ENCODE results near the gene RHOT1. TPM values are rescaled to one million over a fixed set of nuclear protein-coding genes. Genes with fewer than 3 reads are reported as not detected.

The RHOT1 gene
- total RNA-seq, 1 donor from 2014 or later, result 56.9 TPM

GRCh38 chr17:32211671-32212070, 69.4 kb downstream of the RHOT1 start:
- Histone ChIP-seq H3K27me3 (ENCODE audit: low read depth) (no peaks in the 10 kb centered on the region), H3K4me1 (peaks cover 11% of the 10 kb centered on the region), H3K27ac (replicated peaks) (no peak overlapping the region), H3K9me3 (replicated peaks) (no peaks in the 10 kb centered on the region), H3K4me3 (no peak overlapping the region), H3K36me3 (peaks cover 69% of the 10 kb centered on the region)
- TF ChIP-seq CTCF (IDR thresholded peaks at IDR 0.05; ENCODE audit: borderline replicate concordance), result no peak
- intact Hi-C loops (cut with micrococcal nuclease), result no loop called here
- no peak for DNase-seq

GRCh38 chr17:32215696-32216095, 73.4 kb downstream of the RHOT1 start:
- H3K4me1 ChIP-seq, result peaks cover 11% of the 10 kb centered on the region
- no peak overlapping the region for H3K4me3 ChIP-seq
- H3K27me3 ChIP-seq (ENCODE audit: low read depth), result no peaks in the 10 kb centered on the region
- no peak overlapping the region for H3K27ac ChIP-seq (replicated peaks)
- intact Hi-C loops (cut with micrococcal nuclease), result no loop called here
- peaks cover 52% of the 10 kb centered on the region for H3K36me3 ChIP-seq
- no peaks in the 10 kb centered on the region for H3K9me3 ChIP-seq (replicated peaks)
- DNase-seq, result no peak
- no peak for TF ChIP-seq CTCF (IDR thresholded peaks at IDR 0.05; ENCODE audit: borderline replicate concordance)

- H3K27me3 ChIP-seq (ENCODE audit: low read depth), result no peaks in the 10 kb centered on the region
- DNase-seq, result no peak
- no peak for TF ChIP-seq CTCF (IDR thresholded peaks at IDR 0.05; ENCODE audit: borderline replicate concordance)
- no peak overlapping the region for H3K4me3 ChIP-seq
- no peaks in the 10 kb centered on the region for H3K4me1 ChIP-seq
- intact Hi-C loops (cut with micrococcal nuclease), result no loop called here
- H3K36me3 ChIP-seq, result peaks cover 41% of the 10 kb centered on the region
- no peak overlapping the region for H3K27ac ChIP-seq (replicated peaks)
- H3K9me3 ChIP-seq (replicated peaks), result no peaks in the 10 kb centered on the region
These were observed 80.3 kb downstream of the RHOT1 start for GRCh38 chr17:32222621-32223020.

- no peak for TF ChIP-seq CTCF (IDR thresholded peaks at IDR 0.05; ENCODE audit: borderline replicate concordance)
- no peak for DNase-seq
- Histone ChIP-seq H3K27ac (replicated peaks) (no peak overlapping the region), H3K4me1 (no peaks in the 10 kb centered on the region), H3K27me3 (ENCODE audit: low read depth) (no peaks in the 10 kb centered on the region), H3K36me3 (peaks cover 32% of the 10 kb centered on the region), H3K4me3 (no peak overlapping the region), H3K9me3 (replicated peaks) (no peaks in the 10 kb centered on the region)
- intact Hi-C loops (cut with micrococcal nuclease), result no loop called here
These were observed 81.4 kb downstream of the RHOT1 start for GRCh38 chr17:32223703-32224102.

DNA sequence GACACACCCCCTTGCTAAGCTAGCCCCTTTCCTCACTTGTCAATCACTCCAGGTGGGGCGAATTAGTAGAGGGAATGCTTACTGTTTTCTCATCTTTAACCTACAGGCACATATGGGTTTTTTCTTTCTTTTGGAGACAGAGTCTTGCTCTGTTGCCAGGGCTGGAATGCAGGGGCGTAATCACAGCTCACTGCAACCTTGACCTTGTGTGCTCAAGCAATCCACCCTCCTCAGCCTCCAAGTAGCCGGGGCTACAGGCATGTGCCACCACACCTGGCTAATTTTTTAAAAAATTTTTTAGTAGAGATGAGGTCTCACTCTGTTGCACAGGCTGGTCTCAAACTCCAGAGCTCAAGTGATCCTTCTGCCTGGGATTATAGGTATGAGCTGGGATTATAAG, 84.6 kb downstream of the RHOT1 start:
- no peak overlapping the region for H3K27ac ChIP-seq (replicated peaks)
- no peaks in the 10 kb centered on the region for H3K4me1 ChIP-seq
- peaks cover 20% of the 10 kb centered on the region for H3K36me3 ChIP-seq
- no peak for DNase-seq
- TF ChIP-seq CTCF (IDR thresholded peaks at IDR 0.05; ENCODE audit: borderline replicate concordance), result no peak
- H3K27me3 ChIP-seq (ENCODE audit: low read depth), result no peaks in the 10 kb centered on the region
- intact Hi-C loops (cut with micrococcal nuclease), result no loop called here
- no peak overlapping the region for H3K4me3 ChIP-seq
- no peaks in the 10 kb centered on the region for H3K9me3 ChIP-seq (replicated peaks)

GRCh38 chr17:32227910-32228309, 85.6 kb downstream of the RHOT1 start:
- Histone ChIP-seq H3K4me3 (no peak overlapping the region), H3K36me3 (peaks cover 20% of the 10 kb centered on the region), H3K9me3 (replicated peaks) (no peaks in the 10 kb centered on the region), H3K4me1 (no peaks in the 10 kb centered on the region), H3K27ac (replicated peaks) (no peak overlapping the region), H3K27me3 (ENCODE audit: low read depth) (no peaks in the 10 kb centered on the region)
- no peak for TF ChIP-seq CTCF (IDR thresholded peaks at IDR 0.05; ENCODE audit: borderline replicate concordance)
- no peak for DNase-seq
- intact Hi-C loops (cut with micrococcal nuclease), result no loop called here

All from left ventricle myocardium inferior (tissue), 1 donor.